Heart left ventricle (tissue), 16 donors: Measurements from ENCODE around the gene CES4A. TPM values are rescaled to one million over a fixed set of nuclear protein-coding genes. Genes with fewer than 3 reads are reported as not detected.
A peak's percentile ranks its signal among the peaks of the same experiment; 100 is the strongest.

Source experiments
- ATAC-seq, 4 donors: fragments of 200-7000 bp; cut with Tn5 transposase; one replicate each; pipeline ENCODE4 v1.9.1; 2020 to 2022; ENCODE audit warnings: moderate library complexity in 4 of 4, mild to moderate bottlenecking in 3 of 4, moderate number of reproducible peaks in 1 of 4
- DNase-seq, 5 donors: peaks; one replicate each; pipeline ENCODE4 v3.0.0-alpha.2; 2020
- H3K27ac ChIP-seq, 12 donors: fragments of 200-600 bp; sonication (generic) in 4 of 12; one replicate each; pipeline versions ENCODE4 v1.5.0 to v1.8.0; 2016 to 2022; ENCODE audit warnings: mild to moderate bottlenecking in 2 of 12
- H3K27me3 ChIP-seq, 9 donors: fragments of 200-600 bp; sonication (generic) in 2 of 9; one replicate each; pipeline versions ENCODE4 v1.5.1 to v1.8.0; 2016 to 2022; ENCODE audit warnings: mild to moderate bottlenecking in 3 of 9
- H3K36me3 ChIP-seq, 9 donors: fragments of 200-600 bp; sonication (generic) in 2 of 9; one replicate each; pipeline versions ENCODE4 v1.5.0 to v1.8.0; 2018 to 2022; ENCODE audit warnings: mild to moderate bottlenecking in 2 of 9
- H3K4me1 ChIP-seq, 12 donors: fragments of 200-600 bp; sonication (generic) in 4 of 12; one replicate each; pipeline versions ENCODE4 v1.5.0 to v1.8.0; 2016 to 2022; ENCODE audit warnings: mild to moderate bottlenecking in 3 of 12
- H3K4me3 ChIP-seq, 12 donors: fragments of 200-600 bp; sonication (generic) in 4 of 12; one replicate each; pipeline versions ENCODE4 v1.5.0 to v1.8.0; 2017 to 2022; ENCODE audit warnings: mild to moderate bottlenecking in 9 of 12, moderate library complexity in 4 of 12
- H3K9me3 ChIP-seq, 12 donors: fragments of 200-600 bp; sonication (generic) in 4 of 12; one replicate each; pipeline versions ENCODE4 v1.5.0 to v1.8.0; 2016 to 2022; ENCODE audit warnings: mild to moderate bottlenecking in 1 of 12
- CTCF ChIP-seq, 12 donors: fragments of 200-600 bp; sonication (generic) in 4 of 12; IDR thresholded peaks; one replicate each; pipeline versions ENCODE4 v1.5.0 to v1.8.0; 2018 to 2022; ENCODE audit warnings: antibody characterized with exemption in 12 of 12, mild to moderate bottlenecking in 5 of 12
- POLR2A ChIP-seq, 2 donors: fragments of 450-650 bp; IDR thresholded peaks; one replicate each; pipeline ENCODE4 v1.6.1; 2017; ENCODE audit warnings: antibody characterized with exemption in 2 of 2, mild to moderate bottlenecking in 2 of 2, moderate library complexity in 2 of 2
- WGBS, 4 donors: extraction: QIAGEN DNeasy Blood & Tissue Kit in 2 of 4; methylation state at CpG; one replicate each; pipeline versions ENCODE4 v1.1.5 to v1.1.7; 2013 to 2018; 5-methylcytosine and 5-hydroxymethylcytosine counted together
- intact Hi-C, 10 donors: fragments of 100-400 bp; cut with DNase I; formaldehyde crosslinking; loops; one replicate each; pipeline versions ENCODE4 v1.11.1 to v1.14.2; 2022
- polyA plus RNA-seq, 2 donors: library from polyadenylated mRNA; stranded (reverse); fragments of 200-250 nt; gene quantifications; one replicate each; pipeline ENCODE4 v1.2.3, GENCODE V29; 2013
- total RNA-seq, 9 donors: library from RNA; depleted of rRNA in 2 of 9; stranded (reverse); fragments of >200 nt in 2 of 9; fragmentation: NEBNext Ultra II Directional in 3 of 9; extraction: Animal tissue kit (Norgen Biotek cat#: 25700) in 3 of 9; gene quantifications; one replicate each; pipeline versions ENCODE4 v1.1.0 to v1.2.4, GENCODE V29; 2016 to 2023
- donor health status: ischemic (EF 13 %, LVEDD 7.1; RV severe dilation, severe dysfunction).
- donor health status: healthy with polysubstance abuse.
- donor health status: DM: no; HTN: yes; CAD: no.
- donor health status: DM: no; HTN: no; CAD: no.
- donor health status: ischemic (EF 25% LVEDD 6.9; RV normal size, moderate dysfunction).
- donor health status: ischemic (EF 25% LVEDD 5.7; RV mildly dilated, moderate dysfunction).
- donor health status: healthy.
- donor health status: DM: yes; HTN: yes; CAD: no.
- donor health status: ischemic (EF 35%, LVEDD 5.7; RV mildly dilated, moderate dysfunction).
- donor health status: nonischemic (EF 11% LVEDD 7.7; RV severe dilation, severe dysfunction).
- donor health status: DM: yes; HTN: yes; CAD: no.
- donor health status: PGD.
- donor health status: ischemic (EF 29% LVEDD 5.4; RV normal size, mild dysfunction).
- donor health status: nonischemic (EF 23%, LVEDD 6.1; RV moderate dilation, normal function).

CES4A gene
- total and polyA plus RNA-seq, 11 donors, result 3.5 to 26.8 (median 8.1) TPM

DNA sequence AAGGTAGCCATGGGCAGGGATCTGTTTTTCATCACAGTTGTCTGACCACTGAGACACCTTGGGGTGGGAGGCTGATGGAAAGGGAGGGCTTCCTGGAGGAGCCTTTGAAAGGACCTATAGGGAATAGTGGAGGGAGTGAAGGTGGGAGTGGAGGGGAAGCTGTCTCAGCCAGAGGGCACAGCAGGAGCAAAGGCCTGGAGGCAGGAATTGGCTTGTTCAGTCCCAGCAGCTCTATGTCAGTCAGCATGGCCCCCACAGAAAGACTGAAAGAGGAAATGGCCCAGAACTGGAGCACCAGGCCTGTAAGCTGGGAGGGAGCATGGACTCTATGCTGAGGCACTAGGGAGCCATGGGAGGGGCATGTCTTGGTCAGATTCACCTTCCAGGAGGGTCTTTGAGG is 27.8 kb downstream of the CES4A start:
- DNase-seq (no peak), ATAC-seq (no peak)
- intact Hi-C loops, result loop anchor here in 4 of 10 donors (5.0 to 10.0 kb wide), 3 partner anchors 89 to 141 kb away; partner anchors contain the start of genes FBXL8 (in 3 of the 4), TRADD (in 3 of the 4), B3GNT9 (in 1 of the 4) and PHAF1 (in 1 of the 4)
- Histone ChIP-seq H3K27ac (no peak overlapping the region), H3K4me3 (no peak overlapping the region), H3K36me3 (no peaks in the 10 kb centered on the region), H3K27me3 (peaks cover 0 to 21% (median 0%) of the 10 kb centered on the region in 9 donors), H3K9me3 (no peaks in the 10 kb centered on the region), H3K4me1 (peaks cover 0 to 22% (median 18%) of the 10 kb centered on the region in 12 donors)
- TF ChIP-seq POLR2A (IDR thresholded peaks at IDR 0.05), result no peak
- no peak for TF ChIP-seq CTCF (IDR thresholded peaks at IDR 0.05)

DNA sequence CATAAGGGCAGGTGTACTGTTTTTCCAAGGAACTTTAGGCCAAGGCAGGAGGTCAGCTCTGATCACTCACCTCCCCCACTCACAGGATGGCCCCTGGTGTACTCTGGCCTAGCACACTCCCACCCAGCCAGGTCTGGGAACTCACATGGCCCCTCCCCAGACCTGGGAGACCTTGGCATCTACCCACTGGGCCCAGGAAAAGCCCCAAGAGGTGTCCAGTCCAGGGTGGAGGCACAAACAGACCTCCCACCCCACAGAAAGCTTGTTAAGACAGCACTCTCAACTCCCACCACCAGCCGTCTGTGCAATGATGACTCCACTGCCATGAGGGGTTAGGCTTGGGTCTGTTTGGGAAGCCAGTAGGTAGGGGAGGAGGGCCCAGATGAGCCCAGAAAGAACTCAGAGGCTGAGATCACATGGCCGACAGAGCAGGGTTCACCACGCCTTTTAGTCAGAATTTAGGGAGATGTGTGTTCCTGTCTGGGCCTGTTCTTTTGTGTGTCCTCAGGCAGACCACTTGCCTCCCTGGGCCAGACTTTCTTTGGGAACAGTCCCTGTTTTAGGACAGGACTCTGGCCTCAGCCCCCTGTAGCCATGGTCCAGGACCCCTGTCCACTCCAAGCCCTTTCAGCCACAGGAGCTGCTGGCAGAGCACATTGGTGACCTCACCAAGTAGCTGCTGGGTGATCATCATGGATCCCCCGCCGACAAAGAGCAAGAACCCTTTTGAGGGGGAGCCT is 28.5 kb downstream of the CES4A start:
- H3K4me1 ChIP-seq, result peaks cover 0 to 22% (median 18%) of the 10 kb centered on the region in 12 donors
- H3K27me3 ChIP-seq, result peaks cover 0 to 21% (median 0%) of the 10 kb centered on the region in 9 donors
- intact Hi-C loops, result loop anchor here in 4 of 10 donors (5.0 to 10.0 kb wide), 3 partner anchors 88 to 140 kb away; partner anchors contain the start of genes FBXL8 (in 3 of the 4), TRADD (in 3 of the 4), B3GNT9 (in 1 of the 4) and PHAF1 (in 1 of the 4)
- H3K9me3 ChIP-seq, result no peaks in the 10 kb centered on the region
- DNase-seq (no peak), ATAC-seq (no peak)
- no peaks in the 10 kb centered on the region for H3K36me3 ChIP-seq
- TF ChIP-seq POLR2A (IDR thresholded peaks at IDR 0.05) (no peak), CTCF (IDR thresholded peaks at IDR 0.05) (no peak)
- WGBS, 4 donors, result 77 to 90% (median 81%) methylated on average over 5 of the region's 5 CpGs
- no peak overlapping the region for H3K27ac ChIP-seq
- no peak overlapping the region for H3K4me3 ChIP-seq

GRCh38 chr16:67017421-67017750 is 29.0 kb downstream of the CES4A start:
- TF ChIP-seq CTCF (IDR thresholded peaks at IDR 0.05) (no peak), POLR2A (IDR thresholded peaks at IDR 0.05) (no peak)
- no peaks in the 10 kb centered on the region for H3K36me3 ChIP-seq
- ATAC-seq (no peak), DNase-seq (no peak)
- no peak overlapping the region for H3K4me3 ChIP-seq
- peaks cover 0 to 21% (median 0%) of the 10 kb centered on the region in 9 donors for H3K27me3 ChIP-seq
- 66 to 83% (median 72%) methylated on average over 4 of the region's 4 CpGs for WGBS, 4 donors
- no peak overlapping the region for H3K27ac ChIP-seq
- peaks cover 0 to 22% (median 18%) of the 10 kb centered on the region in 12 donors for H3K4me1 ChIP-seq
- intact Hi-C loops, result loop anchor here in 4 of 10 donors (5.0 to 10.0 kb wide), 3 partner anchors 87 to 140 kb away; partner anchors contain the start of genes FBXL8 (in 3 of the 4), TRADD (in 3 of the 4), B3GNT9 (in 1 of the 4) and PHAF1 (in 1 of the 4)
- no peaks in the 10 kb centered on the region for H3K9me3 ChIP-seq

GRCh38 chr16:67017810-67018488 is 29.6 kb downstream of the CES4A start:
- 44 to 100% (median 62%) methylated on average over 1 to 6 of the region's 6 CpGs for WGBS, 4 donors
- DNase-seq, result peak in 2 of 5 donors; percentile 45 to 47
- H3K4me3 ChIP-seq, result no peak overlapping the region

More at GRCh38 chr16:67017810-67018488, 29.6 kb downstream of the CES4A start:
- TF ChIP-seq CTCF (IDR thresholded peaks at IDR 0.05) (peak in 11 of 12 donors; percentile 27 to 59 (median 50)), POLR2A (IDR thresholded peaks at IDR 0.05) (no peak)
- intact Hi-C loops, result loop anchor here in 4 of 10 donors (5.0 to 10.0 kb wide), 3 partner anchors 87 to 139 kb away; partner anchors contain the start of genes FBXL8 (in 3 of the 4), TRADD (in 3 of the 4), B3GNT9 (in 1 of the 4) and PHAF1 (in 1 of the 4)
- Histone ChIP-seq H3K4me1 (peaks cover 0 to 22% (median 18%) of the 10 kb centered on the region in 12 donors), H3K27me3 (peaks cover 0 to 20% (median 0%) of the 10 kb centered on the region in 9 donors), H3K27ac (no peak overlapping the region), H3K9me3 (no peaks in the 10 kb centered on the region), H3K36me3 (no peaks in the 10 kb centered on the region)
- peak; percentile 14 to 41 (median 35) for ATAC-seq
